Measurements from ENCODE around the gene IQGAP2.
"Not testable (repeated sequence)": the region's sequence is repeated elsewhere in the genome, so short reads cannot be mapped to it uniquely, and the experiment has no call there.

Gene IQGAP2

GRCh38 chr5:76406673-76407072 lies 3.6 kb downstream of the IQGAP2 start:
- intact Hi-C loops (cut with DNase I), result no loop called here
- DNase-seq, result no peak

GRCh38 chr5:76408104-76408654 lies 5.1 kb downstream of the IQGAP2 start:
- no peak for DNase-seq
- intact Hi-C loops (cut with DNase I), result no loop called here

DNA sequence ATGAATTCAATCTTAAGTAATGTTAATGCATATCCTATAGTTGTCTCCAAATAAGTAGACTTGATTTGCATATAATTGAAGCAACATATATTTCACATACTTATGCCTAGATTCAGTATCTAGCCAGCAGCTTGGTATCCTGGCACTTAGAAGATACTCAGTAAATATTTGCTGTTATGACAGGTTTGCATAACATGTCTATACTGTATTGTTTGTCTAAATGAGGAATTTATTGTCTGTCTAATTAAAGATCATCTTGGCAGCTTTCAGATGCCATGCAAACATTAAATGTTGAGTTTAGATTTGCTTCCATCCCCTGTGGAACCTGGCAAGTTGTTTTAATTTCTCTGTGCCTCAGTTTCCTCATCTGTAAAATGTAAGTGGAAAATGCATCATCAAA lies 9.4 kb downstream of the IQGAP2 start:
- intact Hi-C loops (cut with DNase I), result no loop called here
- DNase-seq, result no peak

GRCh38 chr5:76413746-76414145 lies 10.7 kb downstream of the IQGAP2 start:
- intact Hi-C loops (cut with DNase I), result no loop called here

GRCh38 chr5:76414788-76415187 lies 11.7 kb downstream of the IQGAP2 start:
- intact Hi-C loops (cut with DNase I), result no loop called here
- no peak for DNase-seq

More at GRCh38 chr5:76413746-76414145, 10.7 kb downstream of the IQGAP2 start:
- DNase-seq, result no peak

- intact Hi-C loops (cut with DNase I), result no loop called here
- DNase-seq, result no peak
Measured at GRCh38 chr5:76415855-76416254, 12.8 kb downstream of the IQGAP2 start.

GRCh38 chr5:76419597-76420298 lies 16.7 kb downstream of the IQGAP2 start:
- DNase-seq, result no peak
- intact Hi-C loops (cut with DNase I), result no loop called here

DNA sequence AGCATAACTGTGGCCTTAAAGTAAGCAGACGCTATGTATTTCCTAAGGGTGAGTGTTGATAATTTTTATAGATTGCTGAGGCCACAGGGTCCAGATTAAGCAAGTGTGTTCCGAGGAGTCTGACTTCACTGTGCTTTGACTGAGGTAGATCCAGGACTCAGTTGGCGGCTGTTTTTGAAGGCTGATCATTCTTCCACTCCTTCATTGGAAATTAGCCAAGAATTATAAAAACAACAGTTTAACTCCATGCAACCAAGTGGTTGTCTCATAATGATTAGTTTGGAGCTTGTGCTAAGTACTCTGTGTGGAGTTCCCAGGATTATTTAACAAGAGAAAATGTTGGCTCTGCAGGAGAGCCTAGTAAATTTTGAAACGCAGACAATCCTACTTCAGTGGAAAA lies 19.1 kb downstream of the IQGAP2 start:
- DNase-seq, result no peak
- intact Hi-C loops (cut with DNase I), result no loop called here

DNA sequence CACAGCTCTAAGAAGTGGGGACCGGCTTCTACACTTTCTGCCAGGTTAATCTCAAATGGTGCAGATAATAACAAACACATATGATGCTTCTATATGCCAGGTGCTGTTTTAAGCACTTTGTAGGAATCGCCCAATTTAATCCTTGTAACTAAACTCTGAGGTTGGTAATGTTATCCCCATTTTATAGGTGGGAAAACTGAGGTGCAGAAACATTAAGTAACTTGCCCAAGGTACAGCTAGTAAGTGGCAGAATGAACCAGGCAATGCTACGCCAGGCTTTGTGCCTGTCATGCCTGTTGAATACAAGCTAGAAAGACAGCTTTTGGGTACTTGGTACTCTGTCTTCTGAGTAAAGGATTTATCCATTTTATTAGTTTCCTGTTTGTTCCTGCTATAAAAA lies 19.7 kb downstream of the IQGAP2 start:
- intact Hi-C loops (cut with DNase I), result no loop called here
- no peak for DNase-seq

DNA sequence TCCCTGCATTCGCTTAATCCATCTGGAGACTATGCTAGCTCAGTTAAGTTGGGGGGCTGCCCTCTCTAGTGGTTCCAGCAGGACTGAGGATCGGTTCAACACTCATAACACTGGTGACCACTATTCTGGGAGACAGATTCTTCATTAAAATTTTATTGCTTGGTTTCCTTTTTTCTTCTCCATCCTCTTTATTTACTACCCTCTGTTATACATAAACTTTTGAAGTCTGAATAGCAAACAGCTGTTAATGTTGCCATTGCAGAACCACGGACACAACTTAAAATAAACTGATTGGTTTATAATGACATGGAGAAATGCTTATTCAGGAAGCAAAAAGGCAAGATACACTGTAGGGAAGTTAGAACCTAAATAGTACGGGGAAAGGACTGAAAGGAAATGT lies 22.1 kb downstream of the IQGAP2 start:
- DNase-seq, result no peak
- intact Hi-C loops (cut with DNase I), result no loop called here

DNA sequence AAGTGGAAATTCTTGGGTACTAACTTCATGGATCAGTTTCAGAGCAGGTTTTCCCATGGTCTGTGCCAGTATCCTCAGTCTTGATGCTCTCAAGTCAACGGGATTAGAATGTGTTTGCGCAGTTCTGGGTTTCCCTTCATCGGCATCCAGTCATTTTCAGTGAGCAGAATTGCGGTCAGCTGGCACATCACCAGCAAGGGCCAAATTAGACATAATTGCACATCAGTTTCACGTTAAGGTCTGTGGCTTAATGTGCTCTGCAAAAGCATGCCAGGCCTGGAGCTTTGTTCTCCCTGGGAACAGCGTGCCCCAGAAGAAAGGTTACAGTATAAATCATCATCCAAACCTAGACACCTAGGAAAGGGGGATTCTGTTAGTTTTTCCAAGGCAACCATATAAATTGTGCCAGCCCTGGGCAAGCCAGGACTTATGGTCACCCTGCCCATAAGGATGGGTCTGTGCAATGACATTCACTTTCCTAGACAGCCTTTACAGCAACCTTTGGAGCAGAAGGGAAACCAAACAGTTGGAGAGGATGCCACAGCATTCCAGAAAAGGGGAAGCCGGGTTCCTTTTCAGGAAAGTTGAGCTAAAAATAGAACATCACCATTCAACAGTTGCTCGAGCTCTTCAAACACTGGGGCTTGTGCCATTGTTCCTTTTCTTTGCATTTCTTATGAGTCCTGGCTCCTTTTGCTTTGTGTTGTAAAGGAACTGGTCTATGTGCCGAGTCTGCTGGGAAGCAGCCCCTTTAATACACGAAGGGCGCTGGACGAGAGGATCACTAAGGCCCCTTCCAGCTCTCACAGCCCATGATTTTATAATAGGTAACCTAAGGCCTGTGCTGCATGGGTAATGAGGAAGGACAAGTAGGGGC lies 23.1 kb downstream of the IQGAP2 start:
- intact Hi-C loops (cut with DNase I), result no loop called here
- DNase-seq, result no peak

GRCh38 chr5:76427206-76428140 lies 24.4 kb downstream of the IQGAP2 start:
- intact Hi-C loops (cut with DNase I), result no loop called here
- peak in 38 of 42 donors; percentile 4 to 67 (median 40) for DNase-seq

GRCh38 chr5:76428550-76428949 lies 25.5 kb downstream of the IQGAP2 start:
- DNase-seq; intact Hi-C loops (cut with DNase I): not testable (repeated sequence)

DNA sequence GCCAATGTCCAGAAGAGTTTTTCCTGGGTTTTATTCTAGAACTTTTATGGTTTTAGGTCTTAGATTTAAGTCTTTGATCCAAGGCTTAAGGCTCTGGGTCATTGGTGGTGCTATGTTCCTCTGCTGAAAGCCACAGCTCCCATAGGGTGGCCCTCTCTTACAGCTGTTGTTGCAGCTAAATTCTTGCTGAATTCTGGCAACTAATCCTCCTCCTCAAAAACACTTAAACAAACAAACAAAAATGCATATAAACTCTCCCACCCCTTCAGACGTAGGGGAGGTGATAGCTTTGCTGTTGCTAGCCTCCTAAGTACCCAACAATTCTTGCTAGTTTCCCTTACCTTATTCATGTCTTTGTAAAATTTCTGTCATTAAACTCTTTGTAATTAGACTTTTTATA lies 30.2 kb downstream of the IQGAP2 start:
- intact Hi-C loops (cut with DNase I), result no loop called here
- DNase-seq, result no peak

GRCh38 chr5:76437507-76437906 lies 34.4 kb downstream of the IQGAP2 start:
- DNase-seq; intact Hi-C loops (cut with DNase I): not testable (repeated sequence)

GRCh38 chr5:76438025-76438424 lies 34.9 kb downstream of the IQGAP2 start:
- intact Hi-C loops (cut with DNase I), result no loop called here
- no peak for DNase-seq

DNA sequence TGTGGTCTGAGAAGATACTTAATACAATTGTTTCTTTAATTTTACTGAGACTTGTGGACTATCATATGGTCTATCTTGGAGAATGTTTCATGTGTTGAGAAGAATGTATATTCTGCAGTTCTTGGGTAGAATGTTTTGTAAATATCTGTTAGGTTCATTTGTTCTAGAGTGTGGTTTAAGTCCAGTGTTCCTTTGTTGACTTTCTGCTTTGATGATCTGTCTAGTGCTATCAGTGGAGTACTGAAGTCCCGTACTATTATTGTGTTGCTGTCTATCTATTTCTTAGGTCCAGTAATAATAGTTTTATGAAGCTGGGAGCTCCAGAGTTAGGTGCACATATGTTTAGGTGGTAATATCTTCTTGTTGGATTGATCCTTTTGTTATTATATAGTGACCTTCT lies 36.1 kb downstream of the IQGAP2 start:
- no peak for DNase-seq
- intact Hi-C loops (cut with DNase I), result no loop called here

GRCh38 chr5:76439929-76440328 lies 36.8 kb downstream of the IQGAP2 start:
- intact Hi-C loops (cut with DNase I), result no loop called here

GRCh38 chr5:76441101-76441500 lies 38.0 kb downstream of the IQGAP2 start:
- DNase-seq, result no peak

More at GRCh38 chr5:76439929-76440328, 36.8 kb downstream of the IQGAP2 start:
- no peak for DNase-seq

More at GRCh38 chr5:76441101-76441500, 38.0 kb downstream of the IQGAP2 start:
- intact Hi-C loops (cut with DNase I), result no loop called here

Data from head of caudate nucleus (tissue), 42 donors.